K562 (cell line): Measurements from ENCODE around the gene MLST8.

Source experiments
- L3MBTL2 ChIP-seq: fragments of 450-650 bp; IDR thresholded peaks from 2 replicates; pipeline ENCODE4 v1.6.1; 2016; ENCODE audit warnings: mild to moderate bottlenecking, moderate library complexity
- TF ChIP-seq, protein P1 (sequence below): fragments of 250-450 bp; sonication (Bioruptor Pico); IDR thresholded peaks from 2 replicates; pipeline ENCODE4 v1.8.0; 2021; ENCODE audit warnings: mild to moderate bottlenecking, moderate library complexity
- TF ChIP-seq, protein P2 (sequence below): fragments of 250-450 bp; sonication (Bioruptor Pico); IDR thresholded peaks from 2 replicates; pipeline ENCODE4 v1.5.0; 2021; ENCODE audit warnings: mild to moderate bottlenecking, borderline replicate concordance

DNA sequence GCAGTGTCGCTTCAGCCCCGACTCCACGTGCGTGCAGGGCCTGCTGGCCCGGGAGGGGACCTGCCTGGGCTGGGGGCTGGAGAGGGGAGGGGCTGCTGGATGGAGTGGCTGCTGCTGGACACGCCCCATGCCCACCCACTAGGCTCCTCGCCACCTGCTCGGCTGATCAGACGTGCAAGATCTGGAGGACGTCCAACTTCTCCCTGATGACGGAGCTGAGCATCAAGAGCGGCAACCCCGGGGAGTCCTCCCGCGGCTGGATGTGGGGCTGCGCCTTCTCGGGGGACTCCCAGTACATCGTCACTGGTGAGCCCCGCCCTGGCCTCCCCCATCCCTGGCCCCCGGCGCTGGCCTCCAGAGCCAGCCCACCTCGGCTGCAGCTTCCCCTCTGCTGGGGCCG is 3.1 kb downstream of the MLST8 start:
- TF ChIP-seq L3MBTL2 = no peak
- TF ChIP-seq, protein P1, sequence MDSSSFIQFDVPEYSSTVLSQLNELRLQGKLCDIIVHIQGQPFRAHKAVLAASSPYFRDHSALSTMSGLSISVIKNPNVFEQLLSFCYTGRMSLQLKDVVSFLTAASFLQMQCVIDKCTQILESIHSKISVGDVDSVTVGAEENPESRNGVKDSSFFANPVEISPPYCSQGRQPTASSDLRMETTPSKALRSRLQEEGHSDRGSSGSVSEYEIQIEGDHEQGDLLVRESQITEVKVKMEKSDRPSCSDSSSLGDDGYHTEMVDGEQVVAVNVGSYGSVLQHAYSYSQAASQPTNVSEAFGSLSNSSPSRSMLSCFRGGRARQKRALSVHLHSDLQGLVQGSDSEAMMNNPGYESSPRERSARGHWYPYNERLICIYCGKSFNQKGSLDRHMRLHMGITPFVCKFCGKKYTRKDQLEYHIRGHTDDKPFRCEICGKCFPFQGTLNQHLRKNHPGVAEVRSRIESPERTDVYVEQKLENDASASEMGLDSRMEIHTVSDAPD = no peak
- TF ChIP-seq, protein P2, sequence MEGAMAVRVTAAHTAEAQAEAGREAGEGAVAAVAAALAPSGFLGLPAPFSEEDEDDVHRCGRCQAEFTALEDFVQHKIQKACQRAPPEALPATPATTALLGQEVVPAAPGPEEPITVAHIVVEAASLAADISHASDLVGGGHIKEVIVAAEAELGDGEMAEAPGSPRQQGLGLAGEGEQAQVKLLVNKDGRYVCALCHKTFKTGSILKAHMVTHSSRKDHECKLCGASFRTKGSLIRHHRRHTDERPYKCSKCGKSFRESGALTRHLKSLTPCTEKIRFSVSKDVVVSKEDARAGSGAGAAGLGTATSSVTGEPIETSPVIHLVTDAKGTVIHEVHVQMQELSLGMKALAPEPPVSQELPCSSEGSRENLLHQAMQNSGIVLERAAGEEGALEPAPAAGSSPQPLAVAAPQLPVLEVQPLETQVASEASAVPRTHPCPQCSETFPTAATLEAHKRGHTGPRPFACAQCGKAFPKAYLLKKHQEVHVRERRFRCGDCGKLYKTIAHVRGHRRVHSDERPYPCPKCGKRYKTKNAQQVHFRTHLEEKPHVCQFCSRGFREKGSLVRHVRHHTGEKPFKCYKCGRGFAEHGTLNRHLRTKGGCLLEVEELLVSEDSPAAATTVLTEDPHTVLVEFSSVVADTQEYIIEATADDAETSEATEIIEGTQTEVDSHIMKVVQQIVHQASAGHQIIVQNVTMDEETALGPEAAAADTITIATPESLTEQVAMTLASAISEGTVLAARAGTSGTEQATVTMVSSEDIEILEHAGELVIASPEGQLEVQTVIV (CRISPR knock-in tag) = no peak
